Body of pancreas (tissue), 4 donors: Measurements from ENCODE around the gene GAL3ST1.

Experiments used
- CTCF ChIP-seq, 7 experiments: fragments of 450-650 bp in 4 of 7; fragments of 200-600 bp in 3 of 7; sonication (generic) in 3 of 7; IDR thresholded peaks; one replicate each; pipeline ENCODE4 v1.5.1; 2016 to 2019; ENCODE audit warnings: antibody characterized with exemption in 7 of 7
- POLR2A ChIP-seq, 3 donors: fragments of 450-650 bp; IDR thresholded peaks; one replicate each; pipeline ENCODE4 v1.6.1; 2016; ENCODE audit warnings: antibody characterized with exemption in 3 of 3, mild to moderate bottlenecking in 2 of 3

- TF ChIP-seq POLR2A (IDR thresholded peaks at IDR 0.05), result no peak
- TF ChIP-seq CTCF (IDR thresholded peaks at IDR 0.05), result no peak
Measured at GRCh38 chr22:30596199-30596598, 21.7 kb upstream of the GAL3ST1 start.
